Measurements from ENCODE around the gene IGLL1.
"Not testable (repeated sequence)": the region's sequence is repeated elsewhere in the genome, so short reads cannot be mapped to it uniquely, and the experiment has no call there.

Gene IGLL1

GRCh38 chr22:23573106-23573505 is 7.0 kb downstream of the IGLL1 start:
- H2BK5ac ChIP-seq (ENCODE audit: low read depth, low read length, poor library complexity, severe bottlenecking); H3K4me1 ChIP-seq (ENCODE audit: control insufficient read depth, insufficient read depth, low read depth, low read length); H3K79me1 ChIP-seq (replicated peaks; ENCODE audit: low read length, poor library complexity, severe bottlenecking); H2AK5ac ChIP-seq (ENCODE audit: low read length, severe bottlenecking); H3K4me2 ChIP-seq (ENCODE audit: low read length, poor library complexity, severe bottlenecking); H3K14ac ChIP-seq (ENCODE audit: low read length in 2 of 2); H4K91ac ChIP-seq (ENCODE audit: low read length); H3K9me3 ChIP-seq (ENCODE audit: control insufficient read depth, low read length); H2BK120ac ChIP-seq (ENCODE audit: low read depth, low read length); H3K23ac ChIP-seq (ENCODE audit: low read length in 2 of 2); H3K18ac ChIP-seq (ENCODE audit: low read depth in 1 of 2, low read length in 2 of 2); H3K36me3 ChIP-seq (ENCODE audit: control insufficient read depth in 1 of 2, insufficient read depth in 2 of 2, low read depth in 1 of 2, low read length in 2 of 2); H3K4me3 ChIP-seq (ENCODE audit: insufficient read depth in 1 of 2, low read depth in 1 of 2, low read length in 2 of 2); H4K8ac ChIP-seq (ENCODE audit: low read length); H2AFZ ChIP-seq (ENCODE audit: low read depth, low read length); H3K27ac ChIP-seq (ENCODE audit: low read length, poor library complexity, severe bottlenecking); DNase-seq; H2BK15ac ChIP-seq (ENCODE audit: low read depth, poor library complexity, severe bottlenecking); H2BK12ac ChIP-seq (ENCODE audit: low read length in 2 of 2); H3K9ac ChIP-seq (ENCODE audit: low read length); H3K4ac ChIP-seq (ENCODE audit: low read depth in 1 of 2, low read length in 2 of 2): not testable (repeated sequence)
- WGBS, result 81% methylated on average over 13 of the region's 13 CpGs
- peaks cover 5 to 15% of the 10 kb centered on the region in 2 experiments for H3K27me3 ChIP-seq (ENCODE audit: control insufficient read depth in 1 of 2, insufficient read depth in 1 of 2, low read length in 2 of 2)

- no peak overlapping the region for H3K9ac ChIP-seq (ENCODE audit: low read length)
- H2BK5ac ChIP-seq (ENCODE audit: low read depth, low read length, poor library complexity, severe bottlenecking), result no peak overlapping the region
- H3K36me3 ChIP-seq (ENCODE audit: control insufficient read depth in 1 of 2, insufficient read depth in 2 of 2, low read depth in 1 of 2, low read length in 2 of 2), result no peaks in the 10 kb centered on the region
- H2BK120ac ChIP-seq (ENCODE audit: low read depth, low read length), result no peak overlapping the region
- no peak overlapping the region for H3K23ac ChIP-seq (ENCODE audit: low read length in 2 of 2)
- H2AK5ac ChIP-seq (ENCODE audit: low read length, severe bottlenecking), result no peak overlapping the region
- no peak overlapping the region for H2BK12ac ChIP-seq (ENCODE audit: low read length in 2 of 2)
- 82% methylated on average over 3 of the region's 4 CpGs for WGBS
- no peak overlapping the region for H4K91ac ChIP-seq (ENCODE audit: low read length)
- H4K8ac ChIP-seq (ENCODE audit: low read length), result no peak overlapping the region
- no peaks in the 10 kb centered on the region for H3K79me1 ChIP-seq (replicated peaks; ENCODE audit: low read length, poor library complexity, severe bottlenecking)
- no peak overlapping the region for H3K4ac ChIP-seq (ENCODE audit: low read depth in 1 of 2, low read length in 2 of 2)
- no peak overlapping the region for H3K27ac ChIP-seq (ENCODE audit: low read length, poor library complexity, severe bottlenecking)
- H3K4me3 ChIP-seq (ENCODE audit: insufficient read depth in 1 of 2, low read depth in 1 of 2, low read length in 2 of 2), result no peak overlapping the region
- no peak overlapping the region for H3K4me2 ChIP-seq (ENCODE audit: low read length, poor library complexity, severe bottlenecking)
- H2AFZ ChIP-seq (ENCODE audit: low read depth, low read length), result no peak overlapping the region
- H3K27me3 ChIP-seq (ENCODE audit: control insufficient read depth in 1 of 2, insufficient read depth in 1 of 2, low read length in 2 of 2), result peaks cover 12 to 31% of the 10 kb centered on the region in 2 experiments
- H2BK15ac ChIP-seq (ENCODE audit: low read depth, poor library complexity, severe bottlenecking), result no peak overlapping the region
- H3K18ac ChIP-seq (ENCODE audit: low read depth in 1 of 2, low read length in 2 of 2), result no peak overlapping the region
- DNase-seq, result no peak
- H3K14ac ChIP-seq (ENCODE audit: low read length in 2 of 2), result no peak overlapping the region
- peaks cover 4% of the 10 kb centered on the region for H3K4me1 ChIP-seq (ENCODE audit: control insufficient read depth, insufficient read depth, low read depth, low read length)
- H3K9me3 ChIP-seq (ENCODE audit: control insufficient read depth, low read length), result no peaks in the 10 kb centered on the region
Measured at GRCh38 chr22:23571486-23571885, 8.6 kb downstream of the IGLL1 start.

- Histone ChIP-seq H3K14ac (ENCODE audit: low read length in 2 of 2) (no peak overlapping the region), H4K91ac (ENCODE audit: low read length) (no peak overlapping the region), H3K9me3 (ENCODE audit: control insufficient read depth, low read length) (no peaks in the 10 kb centered on the region), H3K79me1 (replicated peaks; ENCODE audit: low read length, poor library complexity, severe bottlenecking) (no peaks in the 10 kb centered on the region), H2BK120ac (ENCODE audit: low read depth, low read length) (no peak overlapping the region), H2BK12ac (ENCODE audit: low read length in 2 of 2) (no peak overlapping the region), H3K27me3 (ENCODE audit: control insufficient read depth in 1 of 2, insufficient read depth in 1 of 2, low read length in 2 of 2) (peaks cover 16 to 36% of the 10 kb centered on the region in 2 experiments), H3K4me2 (ENCODE audit: low read length, poor library complexity, severe bottlenecking) (no peak overlapping the region), H3K4ac (ENCODE audit: low read depth in 1 of 2, low read length in 2 of 2) (no peak overlapping the region), H2BK5ac (ENCODE audit: low read depth, low read length, poor library complexity, severe bottlenecking) (no peak overlapping the region), H3K27ac (ENCODE audit: low read length, poor library complexity, severe bottlenecking) (no peak overlapping the region), H3K18ac (ENCODE audit: low read depth in 1 of 2, low read length in 2 of 2) (no peak overlapping the region), H3K36me3 (ENCODE audit: control insufficient read depth in 1 of 2, insufficient read depth in 2 of 2, low read depth in 1 of 2, low read length in 2 of 2) (no peaks in the 10 kb centered on the region), H2AFZ (ENCODE audit: low read depth, low read length) (no peak overlapping the region), H3K4me1 (ENCODE audit: control insufficient read depth, insufficient read depth, low read depth, low read length) (peaks cover 8% of the 10 kb centered on the region), H4K8ac (ENCODE audit: low read length) (no peak overlapping the region), H3K23ac (ENCODE audit: low read length in 2 of 2) (no peak overlapping the region), H2AK5ac (ENCODE audit: low read length, severe bottlenecking) (no peak overlapping the region), H3K9ac (ENCODE audit: low read length) (no peak overlapping the region), H2BK15ac (ENCODE audit: low read depth, poor library complexity, severe bottlenecking) (no peak overlapping the region), H3K4me3 (ENCODE audit: insufficient read depth in 1 of 2, low read depth in 1 of 2, low read length in 2 of 2) (no peak overlapping the region)
- 80% methylated on average over 8 of the region's 8 CpGs for WGBS
- no peak for DNase-seq
Measured at GRCh38 chr22:23570681-23571080, 9.4 kb downstream of the IGLL1 start.

- no peaks in the 10 kb centered on the region for H3K79me1 ChIP-seq (replicated peaks; ENCODE audit: low read length, poor library complexity, severe bottlenecking)
- H3K9ac ChIP-seq (ENCODE audit: low read length), result no peak overlapping the region
- no peak overlapping the region for H3K4ac ChIP-seq (ENCODE audit: low read depth in 1 of 2, low read length in 2 of 2)
- H2AFZ ChIP-seq (ENCODE audit: low read depth, low read length), result no peak overlapping the region
- no peak overlapping the region for H2BK15ac ChIP-seq (ENCODE audit: low read depth, poor library complexity, severe bottlenecking)
- no peak overlapping the region for H2AK5ac ChIP-seq (ENCODE audit: low read length, severe bottlenecking)
- H3K4me2 ChIP-seq (ENCODE audit: low read length, poor library complexity, severe bottlenecking), result no peak overlapping the region
- H3K14ac ChIP-seq (ENCODE audit: low read length in 2 of 2), result no peak overlapping the region
- no peak for DNase-seq
- H3K27ac ChIP-seq (ENCODE audit: low read length, poor library complexity, severe bottlenecking), result no peak overlapping the region
- 93% methylated on average over 10 of the region's 10 CpGs for WGBS
- H3K18ac ChIP-seq (ENCODE audit: low read depth in 1 of 2, low read length in 2 of 2), result no peak overlapping the region
- H2BK12ac ChIP-seq (ENCODE audit: low read length in 2 of 2), result no peak overlapping the region
- H3K9me3 ChIP-seq (ENCODE audit: control insufficient read depth, low read length), result no peaks in the 10 kb centered on the region
- no peak overlapping the region for H4K91ac ChIP-seq (ENCODE audit: low read length)
- H3K27me3 ChIP-seq (ENCODE audit: control insufficient read depth in 1 of 2, insufficient read depth in 1 of 2, low read length in 2 of 2), result peaks cover 22 to 46% of the 10 kb centered on the region in 2 experiments
- H4K8ac ChIP-seq (ENCODE audit: low read length), result no peak overlapping the region
- H3K4me1 ChIP-seq (ENCODE audit: control insufficient read depth, insufficient read depth, low read depth, low read length), result peaks cover 12% of the 10 kb centered on the region
- no peak overlapping the region for H2BK120ac ChIP-seq (ENCODE audit: low read depth, low read length)
- H3K23ac ChIP-seq (ENCODE audit: low read length in 2 of 2), result no peak overlapping the region
- H2BK5ac ChIP-seq (ENCODE audit: low read depth, low read length, poor library complexity, severe bottlenecking), result no peak overlapping the region
- H3K36me3 ChIP-seq (ENCODE audit: control insufficient read depth in 1 of 2, insufficient read depth in 2 of 2, low read depth in 1 of 2, low read length in 2 of 2), result no peaks in the 10 kb centered on the region
- no peak overlapping the region for H3K4me3 ChIP-seq (ENCODE audit: insufficient read depth in 1 of 2, low read depth in 1 of 2, low read length in 2 of 2)
Measured at GRCh38 chr22:23569716-23570115, 10.4 kb downstream of the IGLL1 start.
